ENCODE measurements around the gene STIL.

DNA sequence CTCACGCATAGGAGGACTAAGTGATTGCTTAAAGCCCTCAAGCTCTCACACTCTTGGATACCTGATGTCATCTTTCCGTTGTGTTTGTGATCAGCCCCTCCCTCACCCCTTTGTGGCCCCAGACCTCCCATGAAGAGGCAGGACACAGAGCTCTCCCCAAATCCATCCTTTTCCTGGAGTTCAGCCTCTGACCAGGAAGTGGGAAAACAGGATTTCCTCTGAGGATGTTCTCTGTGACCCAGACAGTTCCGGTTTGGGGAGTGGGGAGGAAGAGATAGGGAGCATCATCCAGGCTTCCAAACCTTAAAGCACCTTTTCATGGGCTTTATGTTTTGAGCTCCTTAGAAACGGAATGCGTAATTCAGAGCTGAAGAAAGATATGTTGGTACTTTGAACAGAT is 70.0 kb downstream of the STIL start:
- TF ChIP-seq TAF1 (IDR thresholded peaks at IDR 0.05; ENCODE audit: low read depth) = no peak
- TF ChIP-seq CREB1 (IDR thresholded peaks at IDR 0.05; ENCODE audit: low read depth) = no peak
- TF ChIP-seq TCF12 (IDR thresholded peaks at IDR 0.05; ENCODE audit: low read depth) = no peak
- TF ChIP-seq CEBPB (IDR thresholded peaks at IDR 0.05) = no peak
- TF ChIP-seq RAD21 (IDR thresholded peaks at IDR 0.05; ENCODE audit: low read depth) = no peak
- no peak for TF ChIP-seq TEAD4 (IDR thresholded peaks at IDR 0.05)
- TF ChIP-seq, protein P1, sequence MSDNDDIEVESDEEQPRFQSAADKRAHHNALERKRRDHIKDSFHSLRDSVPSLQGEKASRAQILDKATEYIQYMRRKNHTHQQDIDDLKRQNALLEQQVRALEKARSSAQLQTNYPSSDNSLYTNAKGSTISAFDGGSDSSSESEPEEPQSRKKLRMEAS (IDR thresholded peaks at IDR 0.05) = no peak
- TF ChIP-seq EGR1 (IDR thresholded peaks at IDR 0.05) = no peak
- TF ChIP-seq YY1 (IDR thresholded peaks at IDR 0.05; ENCODE audit: low read depth) = no peak
